Liver (tissue), 2 donors: Measurements from ENCODE around the gene TAF1D.

ENCODE experiments used
- CTCF ChIP-seq: fragments of 150-350 bp; IDR thresholded peaks from 2 replicates; pipeline ENCODE4 v1.5.1; 2017; ENCODE audit warnings: improper control_type of control experiment, low read depth, low read length; ENCODE audit not compliant: missing input control
- YY1 ChIP-seq: IDR thresholded peaks from 2 replicates; pipeline ENCODE4 v1.6.1; 2016; ENCODE audit warnings: antibody characterized with exemption, mild to moderate bottlenecking
- ZBTB33 ChIP-seq: IDR thresholded peaks from 2 replicates; pipeline ENCODE4 v1.6.1; 2016; ENCODE audit warnings: antibody characterized with exemption
- donor health status: healthy.

DNA sequence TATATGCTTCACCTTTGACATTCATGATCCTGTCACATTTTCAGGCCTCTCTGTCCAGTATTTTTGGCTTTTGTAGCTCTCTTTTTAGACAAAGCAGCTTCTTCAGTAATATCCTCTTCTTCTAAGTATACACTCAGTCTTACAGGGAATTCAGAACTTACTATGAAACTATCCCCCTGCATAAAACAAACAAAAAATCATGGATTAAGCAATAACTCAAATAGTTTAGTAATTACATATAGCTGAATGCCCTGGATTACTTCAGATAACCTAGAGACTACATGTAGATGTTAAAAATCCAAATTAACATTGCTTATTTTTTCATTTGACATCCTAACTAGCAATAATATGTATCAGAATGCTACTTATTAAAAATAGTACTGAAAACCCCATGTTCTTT, 5.2 kb downstream of the TAF1D start:
- TF ChIP-seq YY1 = no peak
- TF ChIP-seq CTCF = no peak
- TF ChIP-seq ZBTB33 = no peak
